Activated T-cell treated with anti-CD3 and anti-CD28 coated beads for 1 hour (primary cell): ENCODE data around the gene LATS2.
"Not testable (repeated sequence)": the region's sequence is repeated elsewhere in the genome, so short reads cannot be mapped to it uniquely, and the experiment has no call there.

Experiments
- DNase-seq: peaks from one replicate; pipeline ENCODE4 v3.0.0-alpha.2; 2020; ENCODE audit warnings: low read depth

Gene LATS2

DNA sequence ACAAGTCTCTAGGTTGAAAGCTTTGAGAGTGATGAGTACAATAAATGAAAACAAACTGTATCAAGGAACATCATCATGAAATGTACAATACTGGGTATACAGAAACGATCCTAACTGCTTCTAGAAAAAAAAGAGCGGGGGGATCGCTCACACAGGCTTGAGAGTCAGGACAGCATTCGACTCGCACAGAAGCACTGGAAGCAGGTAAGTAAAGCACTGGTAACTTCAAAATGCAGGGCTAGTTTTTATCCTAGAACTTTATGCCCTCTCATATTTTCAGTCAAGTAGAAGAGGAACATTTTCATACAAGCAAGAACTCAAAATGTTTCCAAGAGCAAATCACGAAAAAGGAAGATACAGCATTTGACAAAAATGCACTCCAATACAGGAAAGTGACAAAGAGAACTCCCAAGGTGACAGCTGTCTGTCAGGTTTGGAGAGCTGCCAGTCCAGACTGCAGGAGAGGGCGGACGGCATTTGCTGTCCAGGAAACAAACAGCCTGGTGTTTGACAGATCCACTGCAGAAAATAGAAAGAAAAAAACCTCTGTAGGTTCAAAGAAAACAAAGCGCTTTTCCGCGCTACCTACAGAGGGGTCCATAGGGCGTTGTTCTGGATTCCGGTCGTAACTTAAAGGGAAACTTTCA lies 100.6 kb downstream of the LATS2 start:
- no peak for DNase-seq

DNA sequence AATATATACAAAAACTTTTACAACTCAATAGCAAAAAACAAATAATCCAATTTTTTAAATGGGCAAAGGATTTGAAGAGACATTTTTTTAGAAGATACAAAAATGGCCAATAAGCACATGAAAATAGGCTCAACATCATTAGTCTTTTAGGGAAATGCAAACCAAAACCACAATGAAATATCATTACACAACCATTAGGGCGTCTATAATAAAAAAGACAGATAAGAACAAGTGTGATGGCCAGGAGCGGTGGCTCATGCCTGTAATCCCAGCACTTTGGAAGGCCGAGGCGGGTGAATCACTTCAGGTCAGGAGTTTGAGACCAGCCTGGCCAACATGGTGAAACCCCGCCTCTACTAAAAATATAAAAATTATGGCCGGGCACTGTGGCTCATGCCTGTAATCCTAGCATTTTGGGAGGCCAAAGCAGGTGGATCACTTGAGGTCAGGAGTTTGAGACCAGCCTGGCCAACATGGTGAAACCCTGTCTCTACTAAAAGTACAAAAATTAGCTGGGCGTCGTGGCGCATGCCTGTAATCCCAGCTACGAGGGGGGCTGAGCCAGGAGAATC lies 104.3 kb downstream of the LATS2 start:
- DNase-seq: not testable (repeated sequence)

DNA sequence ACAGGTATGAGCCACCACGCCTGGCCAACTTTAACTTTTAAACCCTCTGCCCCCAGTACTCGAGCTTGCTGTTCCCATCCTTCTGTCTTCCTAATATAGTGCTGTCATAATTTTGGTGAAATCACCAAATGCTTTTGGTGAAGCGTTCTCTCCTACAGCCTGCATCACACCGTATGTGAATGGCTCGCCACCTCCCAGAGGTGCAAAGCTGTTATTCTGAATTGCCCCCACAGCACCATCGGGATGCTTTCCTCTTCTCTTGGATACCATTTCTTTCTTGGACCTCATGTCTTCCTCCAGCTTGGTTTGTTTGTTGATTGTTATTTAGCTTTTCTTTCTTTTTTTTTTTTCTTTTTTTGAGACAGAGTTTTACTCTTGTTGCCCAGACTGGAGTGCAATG lies 105.9 kb downstream of the LATS2 start:
- DNase-seq: no peak

DNA sequence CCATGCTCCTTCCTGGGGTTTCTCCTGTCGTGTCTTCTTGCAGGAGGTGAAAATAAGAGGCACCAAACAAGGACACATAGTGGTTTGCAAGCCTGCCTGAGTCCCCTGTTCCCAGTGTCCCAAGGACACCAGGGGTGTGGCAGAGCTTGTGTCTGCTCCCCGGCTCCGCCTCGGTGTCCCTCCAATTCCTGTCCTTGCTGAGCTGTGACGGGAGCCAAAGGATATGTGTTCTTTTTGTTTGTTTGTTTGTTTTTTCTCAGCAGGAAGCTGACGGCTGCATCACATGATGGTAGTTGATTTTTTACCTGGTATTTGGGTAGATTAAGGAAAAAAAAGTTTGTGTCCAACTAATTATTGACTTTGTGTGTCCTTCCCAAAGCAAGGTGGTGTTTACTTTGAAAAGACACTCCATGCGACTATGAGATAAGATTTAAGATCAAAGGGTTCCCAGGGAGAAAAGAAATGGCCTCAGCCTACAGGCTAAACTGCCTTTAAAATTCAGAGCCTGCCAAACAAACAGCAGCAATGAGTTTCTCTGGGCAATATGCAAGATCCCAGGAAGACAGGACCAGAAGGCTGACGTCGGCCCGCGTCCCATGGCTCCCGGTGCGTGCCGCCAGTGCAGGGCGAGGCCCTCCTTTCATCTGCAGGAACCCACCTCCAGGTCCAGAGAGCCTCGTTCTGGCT lies 108.0 kb downstream of the LATS2 start:
- no peak for DNase-seq

DNA sequence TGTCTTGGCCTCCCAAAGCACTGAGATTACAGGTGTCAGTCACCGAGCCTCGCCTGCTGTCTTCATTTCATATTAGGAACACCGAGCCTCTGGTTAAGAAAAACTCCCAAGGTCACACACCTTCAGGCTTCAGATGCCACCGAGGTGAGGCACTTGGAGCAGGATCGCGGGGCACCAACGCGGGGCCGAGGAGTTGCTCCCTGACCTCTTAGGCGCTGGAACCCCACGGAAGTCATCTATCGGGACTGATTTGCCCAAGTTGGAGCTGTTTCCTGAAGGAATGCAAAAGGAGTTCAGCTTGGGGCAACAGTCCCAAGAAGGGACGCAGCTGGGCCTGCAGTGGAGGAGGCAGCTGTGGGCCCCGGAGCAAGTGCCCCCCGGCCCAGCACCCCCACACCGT lies 108.5 kb downstream of the LATS2 start:
- no peak for DNase-seq

DNA sequence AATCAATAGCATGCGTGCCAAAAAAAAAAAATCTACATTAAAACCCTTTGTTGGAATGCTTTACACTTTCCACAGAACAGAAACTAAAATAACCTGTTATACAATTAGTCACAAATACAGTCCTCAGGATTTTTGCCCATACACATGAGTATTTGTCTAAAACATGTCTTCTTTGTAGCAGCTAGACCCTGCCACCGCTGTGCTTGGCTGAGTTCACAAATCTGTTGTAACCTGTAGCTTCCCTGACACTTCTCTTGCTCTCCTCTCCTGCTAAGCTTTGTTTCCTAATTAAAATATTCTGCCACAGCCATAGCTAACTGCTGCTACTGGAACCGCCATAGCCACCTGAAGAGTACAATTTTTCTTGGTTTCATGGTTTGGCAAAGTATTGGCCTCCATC lies 113.4 kb downstream of the LATS2 start:
- DNase-seq: not testable (repeated sequence)

DNA sequence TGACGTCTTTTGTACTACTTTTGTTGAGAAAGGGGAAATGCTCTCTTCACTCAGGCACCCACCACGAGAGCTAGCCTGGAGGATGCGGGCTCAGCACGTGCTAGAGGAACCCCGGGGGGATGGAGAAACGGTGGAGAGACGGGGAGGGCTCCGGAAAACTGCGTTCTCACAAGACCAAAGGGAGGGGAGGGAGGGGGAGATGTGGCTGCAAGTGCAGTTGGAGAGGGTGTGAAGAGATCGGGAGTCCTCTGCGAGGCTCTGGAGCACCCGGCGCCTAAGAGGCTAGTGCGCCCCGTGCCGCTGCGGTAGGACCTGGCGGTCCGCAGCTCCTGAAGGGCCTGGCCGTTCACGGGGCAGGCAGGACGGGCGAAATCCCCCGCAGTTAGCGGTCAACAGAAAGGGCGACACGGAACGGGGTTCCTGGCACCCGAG lies 115.4 kb downstream of the LATS2 start:
- no peak for DNase-seq

DNA sequence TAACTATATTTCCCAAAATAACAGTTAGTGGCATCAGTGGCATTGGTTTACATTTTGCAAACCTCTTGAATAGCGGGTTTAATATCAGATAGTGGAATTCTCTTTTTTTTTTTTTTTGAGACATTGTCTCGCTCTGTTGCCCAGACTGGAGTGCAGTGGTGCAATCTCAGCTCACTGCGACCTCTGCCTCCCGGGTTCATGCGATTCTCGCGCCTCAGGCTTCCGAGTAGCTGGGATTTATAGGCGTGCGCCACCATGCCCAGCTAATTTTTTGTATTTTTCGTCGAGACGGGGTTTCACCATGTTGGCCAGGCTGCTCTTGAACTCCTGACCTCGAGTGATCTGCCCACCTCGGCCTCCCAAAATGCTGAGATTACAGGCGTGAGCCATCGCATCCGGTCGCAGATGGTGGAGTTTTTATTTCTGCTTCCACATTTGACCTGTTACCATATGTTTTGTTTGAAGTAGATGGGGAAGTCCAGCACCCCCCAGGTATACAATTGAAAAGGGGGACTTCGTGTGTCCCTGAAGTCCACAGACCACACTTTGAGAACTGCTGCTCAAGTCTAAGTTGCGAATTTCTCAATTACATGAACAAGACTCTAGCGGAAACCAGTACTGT lies 118.3 kb downstream of the LATS2 start:
- no peak for DNase-seq

DNA sequence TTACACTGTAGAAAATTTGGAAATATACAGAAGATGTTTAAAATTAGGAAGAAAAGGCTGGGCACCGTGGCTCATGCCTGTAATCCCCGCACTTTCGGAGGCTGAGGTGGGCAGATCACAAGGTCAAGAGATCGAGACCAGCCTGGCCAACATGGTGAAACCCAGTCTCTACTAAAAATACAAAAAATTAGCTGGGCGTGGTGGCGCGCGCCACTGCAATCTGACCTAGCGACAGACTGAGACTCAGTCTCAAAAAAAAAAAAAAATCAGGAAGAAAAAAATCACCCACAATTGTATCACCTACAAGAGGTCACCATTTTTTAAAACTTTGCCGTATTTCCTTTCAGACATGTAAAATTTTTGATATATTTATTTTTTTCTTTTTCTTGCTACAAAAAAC lies 120.9 kb downstream of the LATS2 start:
- DNase-seq: not testable (repeated sequence)

DNA sequence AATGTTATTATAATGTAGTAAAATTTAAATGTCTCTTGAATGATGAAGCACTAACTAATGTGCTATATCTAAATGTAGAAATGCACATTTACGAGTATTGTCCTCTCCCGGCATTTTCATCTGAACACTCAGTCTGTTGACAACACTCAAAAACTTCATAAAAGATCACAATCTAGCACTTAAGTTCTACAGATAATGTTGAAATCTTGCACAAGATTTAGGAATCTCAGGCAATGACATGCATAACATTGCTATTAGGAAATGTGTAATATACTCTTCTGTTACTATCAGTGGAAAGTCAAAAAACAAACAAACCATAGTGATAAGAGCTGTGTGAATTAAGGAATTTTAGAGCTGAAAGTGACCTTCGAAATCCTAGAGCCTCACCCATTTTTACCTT lies 121.3 kb downstream of the LATS2 start:
- no peak for DNase-seq

DNA sequence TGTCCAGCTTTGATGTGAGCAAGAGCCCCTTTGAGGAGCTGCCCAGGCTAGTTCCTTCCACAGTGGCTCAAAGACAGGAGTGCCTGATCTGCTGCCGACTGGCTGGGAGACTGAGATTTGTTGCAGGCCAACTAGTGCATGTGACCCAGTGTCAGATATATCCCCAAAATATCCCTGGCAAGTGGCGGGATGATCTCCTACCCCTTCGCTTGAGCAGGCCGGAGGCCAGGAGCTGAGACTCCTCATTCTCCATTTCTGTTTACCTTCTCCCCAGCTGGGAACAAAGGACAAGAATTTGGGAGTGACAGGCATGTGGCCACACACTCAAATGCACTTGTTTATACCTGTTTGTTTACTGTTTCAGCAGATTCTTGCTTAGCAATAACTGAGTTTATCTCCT lies 121.7 kb downstream of the LATS2 start:
- no peak for DNase-seq

DNA sequence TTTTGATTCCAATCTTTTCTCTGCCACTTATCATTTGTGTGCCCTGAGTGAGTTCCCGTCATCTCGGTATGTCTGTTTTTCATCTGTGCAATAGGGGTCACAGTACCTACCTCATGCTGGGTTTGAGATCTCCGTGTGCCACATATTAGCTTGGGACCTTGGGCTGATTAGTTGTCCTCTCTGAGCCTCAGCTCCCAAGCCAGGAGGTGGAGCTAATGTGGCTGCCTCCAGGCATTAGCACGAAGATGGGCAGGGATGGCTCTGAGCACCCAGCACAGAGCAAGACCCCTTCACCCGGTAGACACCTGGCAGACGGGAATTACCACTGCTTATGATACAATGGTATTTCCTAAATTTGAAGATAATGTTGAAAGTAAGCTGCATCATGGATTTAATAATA lies 123.1 kb downstream of the LATS2 start:
- no peak for DNase-seq

DNA sequence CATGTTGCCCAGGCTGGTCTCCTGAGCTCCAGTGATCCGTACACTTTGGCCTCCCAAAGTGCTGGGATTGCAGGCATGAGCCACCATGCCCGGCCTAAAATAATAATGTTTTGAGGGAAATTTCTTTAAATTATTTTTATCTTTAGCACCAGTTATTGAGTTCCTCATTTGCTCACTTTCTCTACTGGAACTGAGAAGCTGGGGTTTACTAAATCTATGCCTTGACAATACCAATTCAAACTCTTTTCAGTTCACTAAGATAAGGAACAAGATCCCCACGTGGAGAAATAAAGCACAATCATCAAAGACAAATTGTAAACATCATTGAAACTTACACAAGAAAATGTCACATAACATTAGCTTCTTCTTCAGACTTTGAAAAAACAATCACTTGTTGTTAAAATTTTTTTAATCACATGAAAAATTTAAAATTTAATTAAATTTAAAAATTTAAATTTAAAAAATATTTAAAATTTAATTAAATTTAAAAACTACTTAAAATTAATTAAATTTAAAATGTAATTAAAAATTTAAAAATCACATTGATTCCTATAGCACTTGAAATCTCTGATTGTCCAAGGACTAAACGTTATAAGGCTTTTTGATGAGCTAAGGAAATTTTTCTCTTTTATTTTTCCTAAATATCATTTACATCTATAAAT lies 133.7 kb downstream of the LATS2 start:
- DNase-seq: no peak

DNA sequence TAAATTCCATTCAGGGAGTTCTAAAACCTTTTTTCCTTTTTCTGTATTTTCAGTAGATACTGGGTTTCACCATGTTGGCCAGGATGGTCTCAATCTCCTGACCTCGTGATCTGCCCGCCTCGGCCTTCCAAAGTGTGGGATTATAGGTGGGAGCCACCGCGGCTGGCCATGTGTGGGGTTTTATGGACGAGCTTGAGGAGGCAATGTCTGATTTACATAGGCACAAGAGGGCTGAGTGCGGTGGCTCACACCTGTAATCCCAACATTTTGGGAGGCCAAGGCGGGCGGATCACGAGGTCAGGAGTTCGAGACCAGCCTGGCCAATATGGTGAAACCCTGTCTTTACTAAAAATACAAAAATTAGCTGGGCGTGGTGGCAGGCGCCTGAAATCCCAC lies 136.0 kb downstream of the LATS2 start:
- not testable (repeated sequence) for DNase-seq

DNA sequence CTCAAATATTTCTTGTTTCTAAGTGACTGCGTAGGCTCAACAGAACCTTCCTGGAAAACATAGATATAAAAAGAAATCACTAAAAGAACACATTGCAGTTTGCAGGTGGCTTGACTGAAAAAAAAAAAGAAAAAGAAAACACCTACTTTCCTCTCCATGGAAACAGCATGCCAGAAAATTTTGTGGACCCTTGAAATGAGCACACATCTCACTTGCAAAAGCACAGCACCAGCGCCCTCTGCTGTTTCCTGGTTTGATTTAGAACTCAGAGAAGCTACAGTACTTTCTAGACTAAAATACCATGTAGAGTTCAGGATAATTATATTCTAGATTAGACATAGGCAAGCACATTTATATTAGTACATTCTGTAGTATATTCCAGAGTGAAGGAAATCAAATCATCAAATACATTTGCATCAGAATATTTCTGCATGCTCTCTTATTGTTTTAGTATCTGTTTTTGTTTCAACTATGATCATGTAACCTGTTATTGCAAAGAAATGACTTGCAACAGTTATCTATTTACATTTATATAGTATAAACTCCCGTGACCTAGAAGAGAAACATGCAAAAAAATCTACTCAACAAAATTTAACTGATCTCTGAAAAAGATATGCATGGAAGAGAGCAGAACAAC lies 136.5 kb downstream of the LATS2 start:
- peak; percentile 73 for DNase-seq

DNA sequence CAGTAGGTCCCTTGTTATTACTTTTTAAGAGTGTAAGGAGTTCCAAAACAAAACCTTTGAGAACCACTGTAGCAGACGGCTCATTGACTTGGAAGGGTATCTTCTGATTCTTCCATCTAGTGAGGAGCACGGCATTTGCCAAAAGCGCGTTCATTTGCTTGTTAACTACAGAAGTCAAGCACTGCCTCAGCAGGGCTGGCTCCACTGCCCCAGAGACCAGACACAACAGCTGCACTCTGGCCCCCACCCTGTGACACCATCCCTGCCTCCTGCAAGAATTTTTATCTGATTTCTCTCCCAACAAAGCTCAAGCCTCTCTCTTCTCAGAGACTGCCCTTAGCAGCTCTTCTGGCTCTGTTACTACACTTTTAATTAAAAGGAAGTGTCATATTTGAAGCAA lies 138.1 kb downstream of the LATS2 start:
- DNase-seq: no peak
